GM18873 (cell line): ENCODE measurements around the gene LLGL2.

ENCODE experiments used
- ATAC-seq: cut with Tn5 transposase; IDR thresholded peaks from one replicate; pipeline ENCODE4 v1.9.1; 2021; ENCODE audit warnings: mild to moderate bottlenecking, moderate library complexity, moderate number of reproducible peaks; ENCODE audit not compliant: unreplicated experiment, low FRiP score

Gene LLGL2

DNA sequence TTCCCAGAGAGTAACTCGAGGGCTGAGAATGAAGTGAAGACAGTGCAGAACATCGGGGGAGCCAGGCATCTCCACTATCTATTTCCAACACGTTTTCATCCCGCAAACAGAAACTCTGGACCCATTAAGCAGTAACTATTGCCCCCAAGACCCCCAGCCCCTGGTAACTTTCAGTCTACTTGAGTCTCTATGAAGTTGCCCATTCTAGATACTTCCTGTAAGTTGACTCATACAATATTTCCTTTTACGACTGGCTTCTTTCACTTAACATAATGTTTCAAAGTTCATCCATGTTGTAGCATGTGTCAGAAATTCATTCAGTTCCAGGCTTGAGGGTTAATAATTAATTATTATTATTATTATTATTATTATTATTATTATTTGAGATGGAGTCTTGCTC lies 81.6 kb downstream of the LLGL2 start:
- no peak for ATAC-seq

DNA sequence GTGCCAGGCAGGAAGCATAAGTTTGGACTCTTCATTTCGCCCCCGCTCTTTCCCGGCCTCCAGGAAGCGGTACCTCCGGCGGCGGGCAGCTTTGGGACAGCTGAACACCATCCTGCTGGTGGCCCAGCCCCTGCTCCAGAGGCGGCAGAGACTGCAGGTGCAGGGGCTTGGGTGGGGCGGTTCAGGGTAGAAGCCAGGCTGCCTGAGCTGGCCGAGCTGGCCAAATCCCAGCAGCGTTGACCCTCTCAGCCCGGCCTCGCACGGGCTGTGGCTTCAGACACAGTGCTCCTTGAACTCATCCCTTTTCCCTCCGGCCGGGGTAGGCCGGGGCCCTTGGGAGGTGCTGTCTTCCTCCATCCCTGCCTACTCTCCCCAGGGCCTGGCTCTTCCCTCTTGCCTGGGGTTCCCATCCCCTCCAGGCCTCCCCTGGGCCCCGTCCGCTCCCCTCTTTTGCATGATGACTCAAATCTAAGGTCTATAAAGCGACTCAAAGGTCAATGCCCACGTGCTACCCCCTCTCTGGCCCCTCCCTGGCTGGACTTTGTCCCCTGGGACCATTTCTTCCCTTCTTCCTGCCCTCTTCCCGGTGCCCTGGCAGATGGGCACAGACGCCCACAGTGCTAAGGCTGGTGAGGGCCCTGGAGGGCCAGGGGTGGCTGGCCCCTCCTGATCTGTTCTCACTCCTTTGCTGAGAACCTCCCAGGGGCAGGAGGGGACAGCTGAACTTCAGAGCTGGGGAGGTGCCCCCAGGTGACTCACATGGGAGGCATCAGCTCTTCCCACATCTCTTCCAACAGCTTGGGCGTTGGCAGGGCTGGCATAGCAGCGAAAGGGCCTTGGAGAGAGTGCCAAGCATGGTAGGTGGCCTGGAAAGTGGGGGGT lies 84.8 kb downstream of the LLGL2 start:
- no peak for ATAC-seq

DNA sequence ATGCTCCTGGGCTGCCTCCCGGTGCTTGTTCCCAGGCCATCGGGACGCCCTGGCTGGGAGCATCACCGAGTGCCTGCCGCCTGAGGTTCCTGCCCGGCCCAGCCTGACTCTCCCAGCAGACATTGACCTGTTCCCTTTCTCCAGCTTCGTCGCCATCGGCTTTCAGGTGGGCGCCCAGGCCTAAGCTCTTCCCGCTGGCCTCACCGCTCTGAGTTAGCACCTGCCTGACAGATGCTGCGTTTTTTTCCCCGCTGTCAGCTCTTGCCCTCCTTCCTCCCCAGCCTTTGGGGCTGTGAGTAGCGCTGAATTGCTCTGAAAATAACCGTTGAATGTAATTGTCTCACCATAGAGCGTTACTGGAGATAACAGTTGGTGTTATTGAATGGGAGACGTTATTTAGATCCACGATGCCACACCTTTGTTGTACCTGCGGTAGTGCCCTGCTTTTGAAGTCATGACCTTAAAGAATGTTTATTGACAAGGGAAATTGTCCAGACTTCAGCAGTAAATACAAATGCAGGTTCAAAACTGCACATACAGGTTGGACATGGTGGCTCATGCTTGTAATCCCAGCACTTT lies 86.4 kb downstream of the LLGL2 start:
- no peak for ATAC-seq

DNA sequence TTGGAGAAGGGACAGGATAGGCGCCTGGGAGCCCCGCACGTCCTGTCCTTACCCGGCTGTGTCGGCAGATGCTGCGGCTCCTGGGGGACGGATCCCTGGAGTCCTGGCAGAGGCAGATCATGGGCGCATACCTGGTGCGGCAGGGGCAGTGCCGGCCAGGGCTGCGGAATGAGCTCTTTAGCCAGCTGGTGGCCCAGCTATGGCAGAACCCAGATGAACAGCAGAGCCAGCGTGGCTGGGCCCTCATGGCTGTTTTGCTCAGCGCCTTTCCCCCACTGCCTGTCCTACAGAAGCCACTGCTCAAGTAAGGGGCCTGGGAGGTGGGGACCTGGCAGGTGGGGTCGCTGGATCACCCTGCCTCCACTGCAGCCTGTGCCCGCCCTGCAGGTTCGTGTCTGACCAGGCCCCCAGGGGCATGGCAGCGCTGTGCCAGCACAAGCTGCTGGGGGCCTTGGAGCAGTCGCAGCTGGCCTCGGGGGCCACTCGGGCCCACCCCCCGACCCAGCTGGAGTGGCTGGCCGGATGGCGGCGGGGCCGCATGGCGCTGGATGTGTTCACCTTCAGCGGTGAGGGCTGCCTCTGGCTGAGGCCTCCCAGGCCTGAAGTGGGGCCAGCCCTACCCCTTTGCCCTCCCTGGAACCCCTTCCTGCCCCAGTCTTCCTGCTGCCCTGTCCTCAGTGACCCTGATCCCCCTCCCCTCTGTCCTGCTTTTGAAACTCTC lies 87.6 kb downstream of the LLGL2 start:
- no peak for ATAC-seq

DNA sequence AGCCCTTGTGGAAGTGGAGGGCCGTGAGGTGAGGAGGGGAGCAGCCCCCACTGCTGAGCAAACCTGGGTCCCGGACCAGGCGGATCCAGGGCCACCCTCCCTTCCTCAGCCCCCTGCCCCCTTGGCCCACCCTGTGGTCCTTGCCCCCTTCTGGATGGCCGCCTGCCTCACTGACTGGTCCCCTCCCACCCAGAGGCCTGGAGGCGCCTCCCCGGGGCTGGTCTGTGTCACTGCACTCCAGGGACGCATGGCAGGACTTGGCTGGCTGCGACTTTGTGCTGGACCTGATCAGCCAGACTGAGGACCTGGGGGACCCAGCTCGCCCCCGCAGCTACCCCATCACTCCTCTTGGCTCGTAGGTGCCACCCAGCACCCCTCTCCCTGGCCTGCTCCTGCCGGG lies 88.5 kb downstream of the LLGL2 start:
- ATAC-seq, result no peak

DNA sequence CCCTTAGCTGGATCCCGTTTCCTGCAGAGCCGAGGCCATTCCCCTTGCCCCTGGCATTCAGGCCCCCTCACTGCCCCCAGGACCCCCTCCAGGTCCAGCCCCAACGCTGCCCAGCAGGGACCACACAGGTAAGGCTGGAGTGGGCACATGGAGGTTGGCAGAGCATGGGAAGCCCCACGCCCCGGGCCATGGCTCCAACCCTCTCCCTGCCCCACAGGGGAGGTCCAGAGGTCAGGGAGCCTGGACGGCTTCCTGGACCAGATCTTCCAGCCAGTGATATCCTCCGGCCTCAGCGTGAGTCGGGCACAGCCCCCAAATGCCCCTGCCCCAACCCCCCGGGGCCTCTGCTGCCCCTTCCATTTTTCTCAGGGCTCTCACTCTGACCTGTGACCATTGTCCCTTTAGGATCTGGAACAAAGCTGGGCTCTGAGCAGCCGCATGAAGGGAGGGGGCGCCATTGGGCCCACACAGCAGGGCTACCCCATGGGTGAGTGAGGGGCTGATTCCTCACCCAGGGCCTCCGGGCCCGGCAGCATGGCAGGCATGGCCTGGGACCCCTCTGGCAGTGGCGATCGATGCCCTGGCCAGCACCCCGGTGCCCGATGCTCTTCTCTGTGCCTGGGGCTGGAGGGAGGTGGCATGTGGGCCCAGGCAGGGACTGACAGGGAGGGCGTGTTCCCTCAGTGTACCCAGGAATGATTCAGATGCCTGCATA lies 89.2 kb downstream of the LLGL2 start:
- ATAC-seq, result no peak

DNA sequence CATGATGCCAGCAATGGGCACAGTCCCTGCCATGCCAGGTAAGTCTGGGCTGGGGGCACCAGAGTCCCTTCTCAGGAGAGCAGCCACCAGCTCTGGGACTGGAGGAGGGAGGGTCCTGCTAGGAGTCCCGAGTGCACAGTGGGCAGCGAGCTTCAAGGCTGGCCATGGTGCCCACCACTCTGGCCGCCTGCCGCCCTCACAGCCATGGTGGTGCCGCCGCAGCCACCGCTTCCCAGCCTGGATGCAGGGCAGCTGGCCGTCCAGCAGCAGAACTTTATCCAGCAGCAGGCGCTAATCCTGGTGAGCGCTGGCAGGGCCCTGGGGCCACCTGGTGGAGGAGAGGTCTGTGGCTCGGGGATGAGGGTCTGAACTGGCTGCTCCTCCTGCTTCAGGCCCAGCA lies 89.8 kb downstream of the LLGL2 start:
- ATAC-seq, result no peak

DNA sequence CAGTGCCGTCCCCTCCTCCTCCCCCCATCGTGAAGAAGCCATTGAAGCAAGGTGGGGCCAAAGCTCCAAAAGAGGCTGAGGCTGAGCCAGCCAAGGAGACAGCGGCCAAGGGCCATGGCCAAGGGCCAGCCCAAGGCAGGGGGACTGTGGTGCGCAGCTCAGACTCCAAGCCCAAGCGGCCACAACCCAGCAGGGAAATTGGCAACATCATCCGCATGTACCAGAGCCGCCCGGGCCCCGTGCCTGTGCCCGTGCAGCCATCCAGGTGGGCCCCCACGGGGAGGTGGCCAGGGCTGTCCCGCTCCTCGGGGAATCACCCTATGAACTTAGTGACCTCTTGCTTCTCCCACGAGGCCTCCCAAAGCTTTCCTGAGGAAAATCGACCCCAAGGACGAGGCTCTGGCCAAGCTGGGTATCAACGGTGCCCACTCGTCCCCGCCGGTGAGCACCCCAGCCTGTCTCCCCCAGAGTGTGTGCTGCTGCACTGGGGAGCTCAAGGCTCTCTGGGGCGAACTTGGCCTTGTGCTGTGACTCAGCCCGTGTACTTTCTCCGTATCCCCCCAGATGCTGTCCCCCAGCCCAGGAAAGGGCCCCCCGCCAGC lies 91.1 kb downstream of the LLGL2 start:
- no peak for ATAC-seq

DNA sequence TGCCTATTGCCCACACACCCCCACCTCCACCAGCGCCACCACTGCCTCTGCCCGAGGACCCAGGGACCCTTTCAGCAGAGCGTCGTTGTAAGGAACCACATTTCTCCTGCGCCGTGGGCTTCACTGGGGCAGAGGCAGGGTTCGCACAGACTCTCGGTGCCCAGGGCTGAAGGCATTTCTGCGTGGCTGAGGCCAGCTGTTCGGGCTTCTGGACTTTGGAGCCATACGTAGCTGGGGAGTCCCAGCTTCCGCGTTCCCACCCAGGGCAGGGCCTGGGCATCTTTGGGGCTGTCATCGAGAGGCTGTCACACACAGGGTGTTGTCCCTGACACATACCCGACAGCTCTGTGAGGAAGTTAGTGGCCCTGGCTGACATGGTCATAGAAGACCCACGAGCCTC lies 91.7 kb downstream of the LLGL2 start:
- ATAC-seq, result no peak

DNA sequence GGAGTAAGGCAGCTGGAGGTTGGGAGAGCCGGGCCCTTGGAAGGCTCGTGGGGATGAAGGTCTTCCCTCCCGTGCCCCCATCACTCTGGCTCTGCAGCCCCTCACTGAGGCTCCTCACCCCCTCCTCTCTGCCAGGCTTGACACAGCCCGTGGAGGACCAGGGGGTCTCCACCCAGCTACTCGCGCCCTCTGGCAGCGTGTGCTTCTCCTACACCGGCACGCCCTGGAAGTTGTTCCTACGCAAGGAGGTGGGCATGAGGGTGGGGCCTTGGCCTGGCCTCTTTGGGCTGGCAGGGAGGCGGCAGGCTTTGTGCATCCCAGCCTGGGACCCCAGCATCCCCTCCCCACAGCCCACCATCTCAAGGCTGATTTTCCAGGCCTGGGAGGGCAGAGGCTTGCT lies 92.2 kb downstream of the LLGL2 start:
- no peak for ATAC-seq

DNA sequence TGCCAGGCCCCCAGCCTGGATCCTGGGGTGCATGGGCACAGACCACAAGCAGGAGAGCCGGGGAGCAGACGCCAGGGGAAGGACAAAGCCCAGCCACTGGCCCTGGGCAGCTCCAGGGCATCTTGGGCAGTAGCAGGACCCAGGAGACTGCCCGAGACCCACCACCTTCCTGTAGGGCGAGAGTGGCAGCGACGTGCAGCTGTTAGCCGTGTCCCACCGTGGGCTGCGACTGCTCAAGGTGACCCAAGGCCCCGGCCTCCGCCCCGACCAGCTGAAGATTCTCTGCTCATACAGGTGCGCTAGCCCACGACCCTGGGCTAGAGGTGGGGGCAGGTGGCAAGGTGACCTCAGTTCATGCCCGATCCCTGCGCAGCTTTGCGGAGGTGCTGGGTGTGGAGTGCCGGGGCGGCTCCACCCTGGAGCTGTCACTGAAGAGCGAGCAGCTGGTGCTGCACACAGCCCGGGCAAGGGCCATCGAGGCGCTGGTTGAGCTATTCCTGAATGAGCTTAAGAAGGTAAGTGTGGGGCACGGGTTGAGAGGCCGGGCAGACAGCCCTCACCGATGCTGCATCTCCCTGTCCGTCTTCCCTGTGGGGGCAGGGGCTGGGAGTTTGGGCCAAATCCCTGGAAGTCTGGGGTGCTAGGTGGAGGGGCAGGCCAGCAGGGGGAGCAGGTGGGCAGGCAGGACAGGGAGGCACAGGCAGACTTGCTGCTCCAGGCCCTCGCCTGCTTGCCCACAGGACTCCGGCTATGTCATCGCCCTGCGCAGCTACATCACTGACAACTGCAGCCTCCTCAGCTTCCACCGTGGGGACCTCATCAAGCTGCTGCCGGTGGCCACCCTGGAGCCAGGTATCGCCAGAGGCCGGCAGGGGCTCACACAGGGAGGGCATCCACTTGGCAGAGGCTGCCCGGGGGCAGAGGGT lies 94.3 kb downstream of the LLGL2 start:
- no peak for ATAC-seq

DNA sequence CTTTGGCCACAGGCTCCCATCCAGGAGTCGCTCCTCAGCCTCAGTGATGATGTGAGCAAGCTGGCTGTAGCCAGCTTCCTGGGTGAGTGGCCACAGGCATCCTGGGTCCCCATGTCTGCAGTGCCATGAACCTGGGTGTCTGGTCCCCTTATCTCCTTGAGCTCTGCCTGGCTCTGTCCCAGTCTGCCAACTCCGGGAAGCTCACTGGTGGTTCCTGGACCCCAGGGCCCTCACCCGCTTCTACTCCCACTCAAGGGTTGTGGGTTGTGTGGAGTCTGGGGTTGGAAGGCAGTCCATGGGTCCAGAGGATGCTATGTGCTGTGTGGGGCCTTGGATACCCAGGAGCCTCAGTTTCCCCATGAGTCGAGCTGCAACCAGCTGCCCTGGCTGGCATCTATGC lies 96.0 kb downstream of the LLGL2 start:
- no peak for ATAC-seq

DNA sequence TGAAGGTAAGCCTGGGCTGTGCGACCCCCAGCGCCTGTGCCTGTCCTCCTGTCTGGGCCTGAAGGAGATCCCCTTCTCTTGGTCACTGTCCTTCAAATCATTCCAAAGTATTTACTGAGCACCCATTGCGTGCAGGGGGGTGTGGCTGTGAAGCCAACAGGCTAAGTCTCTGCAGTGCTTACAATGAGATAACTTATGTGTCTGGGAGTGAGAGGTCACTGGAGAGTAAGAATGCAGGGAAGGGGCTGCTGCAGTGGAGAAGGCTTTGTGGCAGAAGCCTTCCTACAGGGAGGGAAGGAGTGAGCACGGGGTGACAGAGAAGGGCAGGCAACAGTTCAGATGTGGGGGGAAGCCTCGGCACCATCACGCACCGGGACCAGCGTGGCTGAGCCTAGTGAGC lies 96.6 kb downstream of the LLGL2 start:
- no peak for ATAC-seq

DNA sequence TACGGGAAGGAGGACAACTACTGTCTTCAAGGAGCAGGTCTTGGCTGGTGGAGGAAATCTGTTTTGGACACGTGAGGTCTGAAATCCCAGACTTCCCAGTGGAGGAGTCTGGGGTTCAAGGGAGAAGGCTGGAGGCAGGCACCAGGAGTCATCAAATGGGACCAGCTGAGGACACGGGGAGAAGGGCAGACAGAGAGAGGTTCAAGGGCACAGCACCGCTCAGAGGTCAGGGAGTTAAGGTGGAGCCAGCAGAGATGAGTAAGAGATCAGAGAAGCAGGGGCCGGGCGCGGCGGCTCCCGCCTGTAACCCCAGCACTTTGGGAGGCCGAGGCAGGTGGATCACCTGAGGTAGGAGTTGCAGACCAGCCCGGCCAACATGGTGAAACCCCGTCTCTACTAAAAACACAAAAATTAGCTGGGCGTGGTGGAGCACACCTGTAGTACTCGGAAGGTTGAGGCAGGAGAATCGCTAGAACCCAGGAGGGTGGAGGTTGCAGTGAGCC lies 97.3 kb downstream of the LLGL2 start:
- no peak for ATAC-seq

DNA sequence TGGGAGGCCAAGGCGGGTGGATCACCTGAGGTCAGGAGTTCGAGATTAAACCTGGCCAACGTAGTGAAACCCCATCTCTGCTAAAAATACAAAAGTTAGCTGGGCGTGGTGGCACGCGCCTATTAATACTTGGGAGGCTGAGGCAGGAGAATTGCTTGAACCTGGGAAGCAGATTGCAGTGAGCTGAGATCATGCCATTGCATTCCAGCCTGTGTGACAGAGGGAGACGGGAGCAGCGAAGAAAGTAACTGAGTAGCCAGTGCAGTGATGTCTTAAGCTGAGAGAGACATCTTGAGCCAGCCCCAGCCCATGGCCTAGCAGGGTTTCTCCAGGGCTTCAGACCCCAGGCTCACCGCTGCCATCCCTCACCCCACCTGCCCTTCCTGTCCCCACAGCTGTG lies 97.9 kb downstream of the LLGL2 start:
- ATAC-seq, result no peak

DNA sequence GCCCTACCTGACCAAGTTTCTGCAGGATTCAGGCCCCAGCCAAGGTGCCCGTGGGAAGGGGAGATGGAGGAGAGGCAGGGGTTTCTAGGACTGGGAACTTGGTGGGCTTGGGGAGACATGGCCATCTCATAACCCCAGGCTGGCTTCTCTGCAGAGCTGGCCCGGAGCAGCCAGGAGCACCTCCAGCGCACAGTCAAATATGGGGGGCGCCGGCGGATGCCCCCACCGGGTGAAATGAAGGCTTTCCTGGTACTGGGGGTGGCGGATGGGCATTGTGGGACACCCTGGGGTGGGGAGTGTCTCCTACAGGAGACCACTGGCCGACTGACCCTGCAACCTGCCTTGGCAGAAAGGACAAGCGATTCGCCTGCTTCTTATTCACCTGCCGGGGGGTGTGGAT lies 98.5 kb downstream of the LLGL2 start:
- ATAC-seq, result no peak
